IPS-18c (cell line): Measurements from ENCODE around the gene ZNF343.
"Not testable (repeated sequence)": the region's sequence is repeated elsewhere in the genome, so short reads cannot be mapped to it uniquely, and the experiment has no call there.

ENCODE experiments used
- H3K4me3 ChIP-seq: 2 replicates; pipeline ENCODE4 v1.7.0; 2013; ENCODE audit warnings: low read depth, mild to moderate bottlenecking, low read length, moderate library complexity; ENCODE audit not compliant: insufficient read depth
- H3K9me3 ChIP-seq: one replicate; pipeline ENCODE4 v1.6.1; 2013; ENCODE audit warnings: mild to moderate bottlenecking, low read length, moderate library complexity; ENCODE audit not compliant: control insufficient read depth, insufficient read depth

Gene ZNF343

DNA sequence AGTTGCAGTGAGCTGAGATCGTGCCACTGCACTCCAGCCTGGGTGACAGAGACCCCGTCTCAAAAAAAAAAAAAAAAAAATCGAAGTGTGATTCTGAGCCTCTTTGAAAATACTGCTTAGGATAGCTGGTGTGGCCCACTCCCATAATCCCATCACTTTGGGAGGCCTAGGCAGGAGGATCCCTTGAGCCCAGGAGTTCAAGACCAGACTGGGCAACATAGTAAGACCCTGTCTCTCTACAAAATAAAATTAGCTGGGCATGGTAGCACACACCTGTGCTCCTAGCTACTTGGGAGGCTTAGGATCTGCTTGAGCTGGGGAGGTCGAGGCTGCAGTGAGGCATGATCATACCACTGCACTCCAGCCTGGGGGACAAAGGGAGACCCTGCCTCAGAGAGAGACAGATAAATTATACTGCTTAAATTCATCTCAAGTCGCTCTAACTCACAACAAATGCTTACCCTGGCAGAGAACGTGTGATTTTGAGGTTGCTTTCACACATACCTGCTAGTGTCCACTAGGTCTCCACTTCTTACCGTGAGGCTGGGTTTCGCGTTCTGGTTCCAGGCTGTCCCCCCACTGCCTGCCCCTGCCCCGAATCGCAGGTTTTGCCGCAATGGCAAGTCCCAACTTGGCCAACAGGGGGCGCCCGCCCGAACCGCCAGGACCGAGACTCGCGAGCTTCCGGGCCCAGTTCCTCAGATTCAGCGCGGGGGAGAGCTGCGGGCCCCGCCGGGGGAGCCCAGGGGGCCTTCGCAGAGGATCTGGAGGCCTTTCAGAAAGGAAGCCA is 15.4 kb upstream of the ZNF343 start:
- peak overlapping the region; percentile 81 for H3K4me3 ChIP-seq
- no peaks in the 10 kb centered on the region for H3K9me3 ChIP-seq

DNA sequence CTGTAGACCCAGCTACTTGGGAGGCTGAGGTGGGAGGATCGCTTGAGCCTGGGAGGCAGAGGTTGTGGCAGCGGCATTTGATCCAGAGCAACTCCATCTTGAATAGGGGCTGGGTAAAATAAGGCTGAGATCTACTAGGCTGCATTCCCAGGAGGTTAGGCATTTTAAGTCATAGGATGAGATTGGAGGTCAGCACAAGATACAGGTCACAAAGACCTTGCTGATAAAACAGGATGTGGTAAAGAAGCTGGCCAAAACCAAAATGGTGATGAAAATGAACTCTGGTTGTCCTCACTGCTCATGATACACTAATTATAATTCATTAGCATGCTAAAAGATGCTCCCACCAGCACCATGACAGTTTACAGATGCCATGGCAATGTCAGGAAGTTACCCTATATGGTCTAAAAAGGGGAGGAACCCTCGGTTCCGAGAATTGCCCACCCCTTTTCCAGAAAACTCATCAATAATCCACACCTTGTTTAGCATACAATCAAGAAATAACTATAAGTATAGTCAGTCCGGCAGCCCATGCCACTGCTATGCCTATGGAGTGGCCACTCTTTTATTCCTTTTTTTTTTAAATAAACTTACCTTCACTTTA is 14.2 kb upstream of the ZNF343 start:
- H3K4me3 ChIP-seq, H3K9me3 ChIP-seq: not testable (repeated sequence)

DNA sequence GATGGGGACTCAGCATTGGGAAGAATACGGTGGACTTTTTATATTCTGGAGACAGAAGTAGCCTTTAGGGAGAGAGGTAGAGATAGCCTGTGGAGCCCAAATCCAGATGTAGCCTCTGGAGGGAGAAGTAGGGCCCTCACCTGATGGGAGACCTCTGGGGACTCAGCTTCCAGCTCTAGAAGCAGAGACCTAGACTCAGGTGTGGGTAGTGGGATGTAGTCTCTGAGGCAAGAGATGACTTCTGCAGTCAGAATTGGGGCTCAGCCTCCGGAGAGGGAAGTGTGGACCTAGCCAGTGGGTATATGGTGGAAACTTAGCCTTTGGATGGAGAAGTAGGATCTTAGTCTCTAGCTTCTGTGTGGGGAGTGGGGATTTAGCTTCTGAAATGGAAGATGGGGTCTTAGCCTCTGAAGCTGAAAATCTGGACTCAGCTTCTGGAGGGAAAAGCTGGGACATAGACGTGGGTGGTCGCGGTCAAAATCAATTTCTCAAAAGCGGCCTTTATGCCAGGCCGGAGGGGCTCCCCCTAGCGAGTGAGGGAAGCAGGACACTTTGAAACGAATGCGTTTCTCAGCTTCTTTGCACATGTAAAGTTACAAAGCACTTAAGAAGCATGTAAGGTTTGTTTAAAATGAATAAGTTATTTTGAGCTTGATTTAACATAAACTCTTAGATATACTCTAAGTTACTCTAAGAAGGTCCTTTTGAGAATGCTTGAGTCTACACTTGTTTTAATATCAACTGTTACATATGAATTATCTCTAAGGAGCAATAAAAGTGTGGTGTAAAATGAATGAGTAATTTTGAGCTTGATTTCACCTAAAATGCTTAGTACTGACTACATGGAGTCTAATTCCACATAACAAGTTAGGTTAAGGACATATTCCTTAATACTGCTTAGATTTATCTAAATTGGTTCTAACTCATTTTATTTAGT is 12.9 kb upstream of the ZNF343 start:
- Histone ChIP-seq H3K9me3 (no peaks in the 10 kb centered on the region), H3K4me3 (no peak overlapping the region)

DNA sequence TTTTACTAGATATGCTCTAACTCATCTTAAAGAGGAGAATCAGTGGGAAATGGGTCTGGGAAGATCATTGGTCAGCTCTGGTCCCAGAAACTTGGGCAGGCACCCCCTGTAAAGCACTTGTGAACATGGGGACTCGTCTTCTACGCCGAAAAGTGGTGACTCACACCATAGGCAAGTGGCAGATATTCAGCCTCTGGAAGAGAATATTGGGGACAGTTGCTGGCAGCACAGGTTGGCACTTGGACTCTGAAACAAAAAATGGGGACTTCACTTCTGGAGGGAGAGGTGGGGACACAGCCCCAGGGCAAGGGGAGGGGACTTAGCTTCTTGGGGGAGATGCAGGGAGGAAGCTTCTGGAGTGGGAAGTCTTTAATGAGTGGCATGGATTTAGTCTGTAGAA is 11.9 kb upstream of the ZNF343 start:
- H3K9me3 ChIP-seq = no peaks in the 10 kb centered on the region
- H3K4me3 ChIP-seq = no peak overlapping the region

DNA sequence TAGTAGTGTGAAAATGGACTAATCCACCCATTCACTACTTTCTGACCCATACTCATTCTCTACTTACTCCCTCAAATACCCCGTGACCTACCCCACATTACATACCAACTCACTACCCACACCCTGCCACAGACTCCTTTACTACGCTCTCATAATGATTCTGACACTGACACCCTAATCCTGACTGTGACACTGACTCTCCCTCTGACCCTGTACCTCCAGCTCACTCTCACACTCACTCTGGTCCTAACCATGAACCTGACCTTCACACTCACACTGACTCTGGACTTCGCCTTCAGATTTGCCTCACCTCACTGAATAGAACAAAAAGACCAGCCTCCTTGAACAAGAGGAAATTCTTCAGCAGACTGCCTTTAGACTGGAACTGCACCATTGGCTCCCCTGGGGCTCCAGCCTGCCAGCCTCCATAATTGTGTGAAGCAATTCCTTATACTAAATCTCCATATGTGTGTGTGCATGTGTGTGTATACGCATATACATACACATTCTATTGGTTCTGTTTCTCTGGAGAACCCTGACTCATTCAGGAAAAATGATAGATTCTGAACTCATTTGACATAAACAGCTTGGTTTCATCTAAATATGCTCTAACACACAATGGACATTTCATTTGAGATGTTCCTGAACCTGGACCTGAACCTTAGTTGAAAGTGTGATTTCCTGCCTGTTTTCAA is 10.5 kb upstream of the ZNF343 start:
- H3K9me3 ChIP-seq = no peaks in the 10 kb centered on the region
- no peak overlapping the region for H3K4me3 ChIP-seq

DNA sequence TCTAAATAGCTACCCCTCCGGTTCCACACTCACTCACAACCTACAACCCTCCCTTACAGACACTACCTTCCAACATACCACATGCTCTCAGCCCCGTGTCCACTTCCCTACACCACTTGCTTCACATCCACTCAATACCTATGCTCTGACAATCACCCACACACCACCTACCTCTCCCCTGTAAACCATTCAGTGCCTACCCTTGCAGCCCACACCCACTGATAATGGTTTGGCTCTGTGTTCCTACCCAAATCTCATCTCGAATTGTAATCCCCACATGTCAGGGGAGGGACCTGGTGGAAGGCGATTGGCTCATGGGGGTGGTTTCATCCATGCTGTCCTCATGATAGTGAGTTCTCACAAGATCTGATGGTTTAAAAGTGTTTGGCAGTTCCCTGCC is 9.8 kb upstream of the ZNF343 start:
- H3K4me3 ChIP-seq = no peak overlapping the region
- no peaks in the 10 kb centered on the region for H3K9me3 ChIP-seq

DNA sequence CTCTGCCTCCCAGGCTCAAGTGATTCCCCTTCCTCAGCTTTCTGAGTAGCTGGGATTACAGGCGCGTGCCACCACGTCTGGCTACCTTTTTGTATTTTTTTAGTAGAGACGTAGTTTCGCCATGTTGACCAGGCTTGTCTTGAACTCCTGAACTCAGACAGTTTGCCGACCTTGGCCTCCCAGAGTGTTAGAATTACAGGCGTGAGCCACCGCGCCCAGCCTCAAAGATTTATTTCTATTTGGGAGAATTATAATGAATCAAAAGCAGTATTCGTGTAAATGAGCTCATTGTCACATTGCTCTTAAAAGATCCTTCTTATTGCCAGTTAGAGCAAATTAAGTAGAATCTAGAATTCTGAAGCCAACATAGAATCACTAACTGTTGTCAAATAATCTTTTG is 9.4 kb upstream of the ZNF343 start:
- Histone ChIP-seq H3K4me3 (no peak overlapping the region), H3K9me3 (no peaks in the 10 kb centered on the region)

DNA sequence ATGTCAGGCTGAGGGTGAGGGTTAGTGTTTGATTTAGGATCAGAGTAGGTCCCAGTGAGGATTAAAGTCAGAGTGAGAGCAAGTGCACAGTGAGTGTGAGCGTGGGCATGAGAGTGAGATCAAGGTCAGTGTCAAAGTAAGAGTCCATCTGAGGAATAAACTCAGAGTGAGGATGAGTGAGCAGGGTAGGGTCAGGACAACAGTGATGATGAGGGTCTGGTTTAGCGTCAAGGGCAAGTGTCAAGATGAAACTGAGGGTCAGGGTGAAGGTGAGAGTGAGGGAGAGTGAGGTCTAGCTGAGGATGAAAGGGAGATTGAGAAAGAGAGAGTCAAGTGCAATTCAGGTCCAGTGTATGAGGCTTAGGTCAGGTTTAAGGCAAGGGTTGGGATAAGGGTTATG is 7.7 kb upstream of the ZNF343 start:
- no peaks in the 10 kb centered on the region for H3K9me3 ChIP-seq
- no peak overlapping the region for H3K4me3 ChIP-seq

DNA sequence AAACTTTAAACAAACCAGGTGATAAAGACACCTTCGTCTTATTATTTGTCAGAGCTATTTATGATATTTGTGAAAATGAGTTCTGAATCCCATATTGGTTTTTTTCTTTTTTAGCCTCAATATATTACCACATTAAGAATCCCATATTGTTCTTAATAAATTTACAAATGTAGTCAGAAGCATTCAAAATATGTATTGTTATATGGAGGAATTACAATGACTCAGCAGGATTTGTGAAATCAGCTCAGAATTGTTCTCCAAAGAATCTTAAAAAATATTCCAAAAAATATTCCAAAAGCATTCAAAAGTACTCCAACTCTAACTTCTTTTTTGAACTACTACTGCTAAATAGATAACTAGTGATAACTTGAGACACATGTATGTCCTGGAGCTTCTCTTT is 6.5 kb upstream of the ZNF343 start:
- H3K4me3 ChIP-seq = no peak overlapping the region
- H3K9me3 ChIP-seq = no peaks in the 10 kb centered on the region

DNA sequence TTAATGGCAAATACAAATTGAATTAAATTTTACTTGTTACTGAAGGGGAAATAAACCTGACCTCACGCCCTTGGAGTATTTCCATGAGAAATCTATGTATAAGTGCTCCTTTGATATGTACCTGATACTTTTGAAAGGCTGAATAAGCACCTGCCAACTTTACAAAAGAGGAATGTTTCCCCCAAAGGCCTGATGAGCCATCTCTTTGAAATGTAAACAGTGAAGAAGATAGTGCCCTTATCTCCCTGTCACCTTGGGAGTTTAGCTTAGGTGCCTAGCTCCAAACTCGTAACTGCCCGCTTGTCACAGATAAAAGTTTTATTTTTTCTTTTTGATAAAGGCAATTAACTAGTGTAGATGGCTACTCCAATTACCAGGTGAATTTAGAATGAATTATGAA is 1.1 kb upstream of the ZNF343 start:
- Histone ChIP-seq H3K4me3 (no peak overlapping the region), H3K9me3 (peaks cover 2% of the 10 kb centered on the region)

DNA sequence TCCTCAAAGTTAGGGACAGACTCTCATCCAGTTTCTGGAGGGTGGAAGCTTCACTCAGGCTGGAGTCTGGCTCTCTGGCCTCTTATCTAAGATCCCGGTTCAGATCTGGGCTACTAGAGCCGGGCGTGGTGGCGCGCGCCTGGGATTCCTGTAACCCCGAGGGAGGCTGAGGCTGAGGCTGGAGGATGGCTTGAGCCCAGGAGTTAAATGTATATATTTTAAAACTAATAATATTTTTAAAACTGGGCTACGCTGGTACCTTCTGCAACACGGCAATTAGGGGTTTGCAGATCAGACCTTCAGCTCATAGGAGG is 710 bp upstream of the ZNF343 start:
- Histone ChIP-seq H3K9me3 (peaks cover 2% of the 10 kb centered on the region), H3K4me3 (peak overlapping the region; percentile 72)

DNA sequence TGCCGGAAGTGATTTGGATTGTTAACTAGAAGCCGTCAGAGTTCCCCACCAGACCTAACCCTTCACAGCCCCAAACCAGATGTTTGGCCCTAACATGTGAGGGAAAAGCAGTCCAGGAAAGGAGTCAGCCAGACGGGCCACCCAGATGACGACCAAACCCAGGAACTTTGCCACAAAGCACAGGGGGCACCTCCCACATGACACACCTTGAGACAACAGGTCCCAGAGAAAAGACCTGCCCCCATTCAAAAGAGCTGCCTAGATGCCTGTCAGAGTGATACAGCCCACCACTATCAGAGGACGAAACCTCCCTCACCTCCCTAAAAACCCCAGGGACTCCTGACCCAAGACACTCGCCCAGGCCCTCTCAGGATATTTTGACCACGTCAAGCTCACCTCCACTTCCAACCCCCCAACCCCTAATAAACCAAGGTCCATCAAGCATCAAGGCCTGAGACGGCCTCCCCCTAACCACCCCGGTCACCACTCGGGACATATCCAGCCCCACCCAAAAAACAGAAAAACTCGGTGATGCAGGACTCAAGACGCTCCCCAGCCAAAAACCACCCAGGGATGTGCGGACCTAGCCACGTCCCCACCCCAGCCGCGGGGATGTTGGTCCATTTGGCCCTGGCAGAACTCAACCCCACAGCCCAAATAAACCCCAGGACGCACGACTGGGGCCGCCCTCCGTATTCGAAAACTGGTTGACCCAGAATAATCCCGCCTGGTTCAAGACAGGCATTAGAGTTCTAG is 662 bp downstream of the ZNF343 start:
- peaks cover 2% of the 10 kb centered on the region for H3K9me3 ChIP-seq
- peak overlapping the region; percentile 72 for H3K4me3 ChIP-seq

DNA sequence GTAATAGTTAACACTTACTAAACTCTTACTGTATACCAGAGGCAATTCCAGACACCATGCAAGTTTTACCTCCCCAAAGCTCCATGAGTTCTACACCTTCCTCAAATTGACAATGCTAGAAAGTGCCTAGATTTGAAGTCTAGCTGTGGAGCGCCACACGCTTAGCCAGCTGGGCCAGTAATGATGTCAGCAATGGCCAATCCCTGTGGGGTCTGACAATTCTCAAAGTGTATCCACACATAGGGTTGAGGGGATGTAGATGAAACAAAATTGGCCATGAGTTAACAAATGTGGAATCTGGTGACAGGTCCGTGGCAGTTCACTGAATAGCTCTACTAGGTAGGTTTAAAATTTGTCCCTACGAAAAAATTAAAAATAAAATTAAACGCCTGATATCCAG is 1.3 kb downstream of the ZNF343 start:
- H3K4me3 ChIP-seq = no peak overlapping the region
- H3K9me3 ChIP-seq = peaks cover 2% of the 10 kb centered on the region

DNA sequence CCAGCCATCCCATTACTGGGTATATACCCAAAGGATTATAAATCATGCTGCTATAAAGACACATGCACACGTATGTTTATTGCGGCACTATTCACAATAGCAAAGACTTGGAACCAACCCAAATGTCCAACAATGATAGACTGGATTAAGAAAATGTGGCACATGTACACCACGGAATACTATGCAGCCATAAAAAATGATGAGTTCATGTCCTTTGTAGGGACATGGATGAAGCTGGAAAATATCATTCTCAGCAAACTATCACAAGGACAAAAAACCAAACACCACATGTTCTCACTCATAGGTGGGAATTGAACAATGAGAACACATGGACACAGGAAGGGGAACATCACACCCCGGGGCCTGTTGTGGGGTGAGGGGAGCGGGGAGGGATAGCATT is 2.3 kb downstream of the ZNF343 start:
- not testable (repeated sequence) for H3K4me3 ChIP-seq, H3K9me3 ChIP-seq

DNA sequence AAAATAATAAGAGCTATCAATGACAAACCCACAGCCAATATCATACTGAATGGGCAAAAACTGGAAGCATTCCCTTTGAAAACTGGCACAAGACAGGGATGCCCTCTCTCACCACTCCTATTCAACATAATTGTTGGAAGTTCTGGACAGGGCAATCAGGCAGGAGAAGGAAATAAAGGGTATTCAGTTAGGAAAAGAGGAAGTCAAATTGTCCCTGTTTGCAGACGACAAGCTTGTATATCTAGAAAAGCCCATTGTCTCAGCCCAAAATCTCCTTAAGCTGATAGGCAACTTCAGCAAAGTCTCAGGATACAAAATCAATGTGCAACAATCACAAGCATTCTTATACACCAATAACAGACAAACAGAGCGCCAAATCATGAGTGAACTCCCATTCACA is 3.9 kb downstream of the ZNF343 start:
- H3K4me3 ChIP-seq, H3K9me3 ChIP-seq: not testable (repeated sequence)

DNA sequence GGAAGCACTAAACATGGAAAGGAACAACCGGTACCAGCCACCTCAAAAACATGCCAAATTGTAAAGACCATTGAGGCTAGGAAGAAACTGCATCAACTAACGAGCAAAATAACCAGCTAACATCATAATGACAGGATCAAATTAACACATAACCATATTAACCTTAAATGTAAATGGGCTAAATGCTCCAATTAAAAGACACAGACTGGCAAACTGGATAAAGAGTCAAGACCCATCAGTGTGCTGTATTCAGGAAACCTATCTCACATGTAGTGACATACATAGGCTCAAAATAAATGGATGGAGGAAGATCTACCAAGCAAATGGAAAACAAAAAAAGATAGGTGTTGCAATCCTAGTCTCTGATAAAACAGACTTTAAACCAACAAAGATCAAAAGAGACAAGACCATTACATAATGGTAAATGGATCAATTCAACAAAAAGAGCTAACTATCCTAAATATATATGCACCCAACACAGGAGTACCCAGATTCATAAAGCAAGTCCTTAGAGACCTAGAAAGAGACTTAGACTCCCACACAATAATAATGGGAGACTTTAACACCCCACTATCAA is 5.8 kb downstream of the ZNF343 start:
- H3K4me3 ChIP-seq, H3K9me3 ChIP-seq: not testable (repeated sequence)

DNA sequence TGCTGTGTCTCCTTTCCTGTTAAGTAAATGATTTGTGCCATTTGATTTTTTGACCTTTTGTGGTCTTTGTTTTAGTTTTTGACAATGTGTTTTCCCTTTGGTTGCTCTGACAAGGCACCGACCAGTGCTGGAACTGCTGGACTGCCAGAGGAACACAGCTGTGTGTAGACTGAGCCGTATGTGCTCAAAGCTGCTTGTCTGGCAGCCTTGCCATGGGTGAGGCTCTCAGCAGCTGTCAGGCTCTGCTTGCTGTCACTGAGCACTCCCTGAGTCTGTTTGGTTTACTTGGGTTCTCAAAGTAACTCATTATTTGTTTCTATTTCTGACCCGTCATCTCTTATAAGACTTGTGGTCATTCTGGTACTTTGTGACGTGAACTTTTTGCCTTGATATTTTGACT is 23.1 kb downstream of the ZNF343 start:
- H3K9me3 ChIP-seq = no peaks in the 10 kb centered on the region
- H3K4me3 ChIP-seq = no peak overlapping the region
